ENCODE measurements around the gene ATG14.

GRCh38 chr14:55373784-55374705 lies 37.6 kb downstream of the ATG14 start:
- TF ChIP-seq, protein P1, sequence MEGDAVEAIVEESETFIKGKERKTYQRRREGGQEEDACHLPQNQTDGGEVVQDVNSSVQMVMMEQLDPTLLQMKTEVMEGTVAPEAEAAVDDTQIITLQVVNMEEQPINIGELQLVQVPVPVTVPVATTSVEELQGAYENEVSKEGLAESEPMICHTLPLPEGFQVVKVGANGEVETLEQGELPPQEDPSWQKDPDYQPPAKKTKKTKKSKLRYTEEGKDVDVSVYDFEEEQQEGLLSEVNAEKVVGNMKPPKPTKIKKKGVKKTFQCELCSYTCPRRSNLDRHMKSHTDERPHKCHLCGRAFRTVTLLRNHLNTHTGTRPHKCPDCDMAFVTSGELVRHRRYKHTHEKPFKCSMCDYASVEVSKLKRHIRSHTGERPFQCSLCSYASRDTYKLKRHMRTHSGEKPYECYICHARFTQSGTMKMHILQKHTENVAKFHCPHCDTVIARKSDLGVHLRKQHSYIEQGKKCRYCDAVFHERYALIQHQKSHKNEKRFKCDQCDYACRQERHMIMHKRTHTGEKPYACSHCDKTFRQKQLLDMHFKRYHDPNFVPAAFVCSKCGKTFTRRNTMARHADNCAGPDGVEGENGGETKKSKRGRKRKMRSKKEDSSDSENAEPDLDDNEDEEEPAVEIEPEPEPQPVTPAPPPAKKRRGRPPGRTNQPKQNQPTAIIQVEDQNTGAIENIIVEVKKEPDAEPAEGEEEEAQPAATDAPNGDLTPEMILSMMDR (IDR thresholded peaks at IDR 0.05; ENCODE audit: low read depth, low read length), result no peak
- no peak for TF ChIP-seq POLR2A (IDR thresholded peaks at IDR 0.05; ENCODE audit: extremely low read depth, insufficient read length)
- TF ChIP-seq, protein P2, sequence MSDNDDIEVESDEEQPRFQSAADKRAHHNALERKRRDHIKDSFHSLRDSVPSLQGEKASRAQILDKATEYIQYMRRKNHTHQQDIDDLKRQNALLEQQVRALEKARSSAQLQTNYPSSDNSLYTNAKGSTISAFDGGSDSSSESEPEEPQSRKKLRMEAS (IDR thresholded peaks at IDR 0.05; ENCODE audit: low read depth, low read length), result no peak

Measured in NB4 (cell line).